Head of caudate nucleus (tissue), 42 donors: ENCODE results near the gene TMEM38A.
"Not testable (repeated sequence)": the region's sequence is repeated elsewhere in the genome, so short reads cannot be mapped to it uniquely, and the experiment has no call there.

Experiments used
- DNase-seq, 42 donors: peaks; one replicate each; pipeline versions ENCODE4 v3.0.0 to v3.0.0-alpha.2; 2020 to 2021; ENCODE audit warnings: mixed read lengths in 7 of 42
- intact Hi-C: fragments of 100-400 bp; cut with DNase I; formaldehyde crosslinking; loops from one replicate; pipeline ENCODE4 v1.15.0; 2022

The TMEM38A gene

GRCh38 chr19:16722591-16722990 lies 61.7 kb downstream of the TMEM38A start:
- DNase-seq = no peak
- intact Hi-C loops = no loop called here

DNA sequence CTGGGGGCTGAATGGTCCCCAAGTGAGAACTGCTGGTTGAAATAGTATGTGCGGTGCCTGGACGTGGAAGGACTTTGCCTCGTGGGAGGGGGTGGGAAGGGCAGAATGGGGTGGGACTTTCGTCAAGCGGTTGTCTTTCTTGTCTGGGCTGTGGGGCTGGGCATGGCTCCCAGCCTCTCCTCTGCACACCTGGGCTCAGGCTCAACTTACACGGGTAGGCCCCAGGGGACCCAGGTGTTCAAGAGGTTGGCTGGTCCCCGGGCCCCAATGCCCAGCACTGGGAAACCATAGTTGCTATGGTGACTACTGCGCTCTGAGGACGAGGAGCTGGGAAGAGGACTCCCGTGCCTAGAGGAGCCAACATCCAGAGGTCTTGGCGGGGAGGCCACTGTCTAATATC lies 66.0 kb downstream of the TMEM38A start:
- intact Hi-C loops = no loop called here
- no peak for DNase-seq

- DNase-seq, intact Hi-C loops: not testable (repeated sequence)
Observed at GRCh38 chr19:16735650-16736266, 74.8 kb downstream of the TMEM38A start.

GRCh38 chr19:16736709-16737108 lies 75.8 kb downstream of the TMEM38A start:
- no peak for DNase-seq
- intact Hi-C loops = no loop called here

DNA sequence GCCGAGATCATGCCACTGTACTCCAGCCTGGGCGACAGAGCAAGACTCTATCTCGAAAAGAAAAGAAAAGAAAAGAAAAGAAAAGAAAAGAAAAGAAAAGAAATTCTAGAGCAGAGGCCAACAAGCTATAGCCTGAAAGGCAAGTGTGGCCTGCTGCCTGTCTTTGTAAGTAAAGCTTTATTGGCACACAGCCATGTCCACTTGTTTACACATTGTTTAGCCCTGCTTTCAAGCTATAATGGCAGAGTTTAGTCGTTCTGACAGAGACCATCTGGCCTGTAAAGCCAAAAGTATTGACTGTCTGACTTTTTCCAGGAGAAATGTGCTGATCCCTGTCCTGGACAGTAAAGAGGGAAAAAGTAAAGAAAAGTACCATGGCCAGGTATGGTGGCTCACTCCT lies 77.0 kb downstream of the TMEM38A start:
- intact Hi-C loops = no loop called here
- DNase-seq = no peak

DNA sequence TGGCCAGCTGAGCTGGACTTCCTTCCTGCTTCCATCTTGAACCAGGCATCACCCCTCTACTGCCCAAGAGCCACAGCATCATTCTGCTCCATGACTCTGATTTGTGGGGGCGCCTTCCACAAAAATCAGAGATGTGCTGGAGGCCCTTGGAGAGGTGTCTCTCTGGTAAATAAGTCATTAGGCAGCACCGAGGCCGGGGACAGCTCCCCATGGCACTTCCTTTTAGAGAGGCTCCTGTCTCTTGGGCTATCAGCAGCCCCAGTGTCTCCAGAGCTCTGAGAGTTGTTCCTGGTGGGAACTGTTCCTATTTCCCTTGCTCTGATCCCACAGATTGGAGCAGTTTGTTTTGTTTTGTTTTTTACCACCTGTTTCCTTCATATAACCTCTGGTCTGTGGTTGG lies 78.6 kb downstream of the TMEM38A start:
- DNase-seq = no peak
- intact Hi-C loops = no loop called here
